Measurements from ENCODE around the gene XRCC4. TPM values are rescaled to one million over a fixed set of nuclear protein-coding genes. Genes with fewer than 3 reads are reported as not detected.

The XRCC4 gene
- total and polyA plus RNA-seq, 7 experiments from 2014 or later, result 2.9 to 12.2 (median 6.0) TPM

- no peak overlapping the region for H3K4me3 ChIP-seq (ENCODE audit: low read length)
- intact Hi-C loops (cut with micrococcal nuclease), result no loop called here
- H3K27me3 Mint-ChIP-seq, result no peaks in the 10 kb centered on the region
Measured at GRCh38 chr5:83313436-83313835, 236.1 kb downstream of the XRCC4 start.

GRCh38 chr5:83321483-83322055, 244.2 kb downstream of the XRCC4 start:
- no peaks in the 10 kb centered on the region for H3K36me3 ChIP-seq (ENCODE audit: control insufficient read depth in 2 of 3, insufficient read depth in 3 of 3, low read length in 3 of 3)
- H3K4me1 ChIP-seq (ENCODE audit: control insufficient read depth in 2 of 2, insufficient read depth in 2 of 2, low read length in 2 of 2), result no peaks in the 10 kb centered on the region
- Mint-ChIP-seq H3K27ac (no peak overlapping the region), H3K4me1 (peaks cover 0 to 2% (median 0%) of the 10 kb centered on the region in 7 donors), H3K36me3 (peaks cover 0 to 4% (median 3%) of the 10 kb centered on the region in 5 donors), H3K4me3 (no peak overlapping the region), H3K9me3 (peaks cover 0 to 5% (median 0%) of the 10 kb centered on the region in 11 donors), H3K27me3 (no peaks in the 10 kb centered on the region)
- H3K4me3 ChIP-seq (ENCODE audit: low read length), result no peak overlapping the region
- no peak for DNase-seq
- intact Hi-C loops (cut with micrococcal nuclease), result no loop called here
- POLR2A ChIA-PET, result no interaction called here
- no peaks in the 10 kb centered on the region for H3K9me3 ChIP-seq (ENCODE audit: control insufficient read depth in 2 of 3, low read length in 3 of 3)
- ATAC-seq, result no peak
- no peak overlapping the region for H3K27ac ChIP-seq (ENCODE audit: low read depth, low read length)
- CTCF ChIA-PET, result no interaction called here
- H3K27me3 ChIP-seq (ENCODE audit: control insufficient read depth in 2 of 2, insufficient read depth in 2 of 2, low read length in 2 of 2), result no peaks in the 10 kb centered on the region

More at GRCh38 chr5:83313436-83313835, 236.1 kb downstream of the XRCC4 start:
- Mint-ChIP-seq H3K27ac (no peak overlapping the region), H3K36me3 (peaks cover 0 to 10% (median 9%) of the 10 kb centered on the region in 5 donors), H3K4me1 (peaks cover 0 to 2% (median 0%) of the 10 kb centered on the region in 7 donors), H3K9me3 (peaks cover 0 to 16% (median 7%) of the 10 kb centered on the region in 11 donors), H3K4me3 (no peak overlapping the region)
- H3K36me3 ChIP-seq (ENCODE audit: control insufficient read depth in 2 of 3, insufficient read depth in 3 of 3, low read length in 3 of 3), result no peaks in the 10 kb centered on the region
- H3K9me3 ChIP-seq (ENCODE audit: control insufficient read depth in 2 of 3, low read length in 3 of 3), result no peaks in the 10 kb centered on the region
- H3K4me1 ChIP-seq (ENCODE audit: control insufficient read depth in 2 of 2, insufficient read depth in 2 of 2, low read length in 2 of 2), result no peaks in the 10 kb centered on the region
- POLR2A ChIA-PET, result no interaction called here
- no peak for DNase-seq
- ATAC-seq, result no peak
- no peak overlapping the region for H3K27ac ChIP-seq (ENCODE audit: low read depth, low read length)
- no peaks in the 10 kb centered on the region for H3K27me3 ChIP-seq (ENCODE audit: control insufficient read depth in 2 of 2, insufficient read depth in 2 of 2, low read length in 2 of 2)
- CTCF ChIA-PET, result no interaction called here

- Mint-ChIP-seq H3K36me3 (peaks cover 0 to 4% (median 3%) of the 10 kb centered on the region in 5 donors), H3K27me3 (no peaks in the 10 kb centered on the region), H3K4me3 (no peak overlapping the region), H3K27ac (no peak overlapping the region), H3K9me3 (peaks cover 0 to 5% (median 0%) of the 10 kb centered on the region in 11 donors), H3K4me1 (peaks cover 0 to 2% (median 0%) of the 10 kb centered on the region in 7 donors)
- ChIA-PET CTCF (no interaction called here), POLR2A (no interaction called here)
- intact Hi-C loops (cut with micrococcal nuclease), result no loop called here
- H3K27me3 ChIP-seq (ENCODE audit: control insufficient read depth in 2 of 2, insufficient read depth in 2 of 2, low read length in 2 of 2), result no peaks in the 10 kb centered on the region
- no peaks in the 10 kb centered on the region for H3K9me3 ChIP-seq (ENCODE audit: control insufficient read depth in 2 of 3, low read length in 3 of 3)
- no peak overlapping the region for H3K27ac ChIP-seq (ENCODE audit: low read depth, low read length)
- no peaks in the 10 kb centered on the region for H3K4me1 ChIP-seq (ENCODE audit: control insufficient read depth in 2 of 2, insufficient read depth in 2 of 2, low read length in 2 of 2)
- DNase-seq (no peak), ATAC-seq (no peak)
- no peak overlapping the region for H3K4me3 ChIP-seq (ENCODE audit: low read length)
- no peaks in the 10 kb centered on the region for H3K36me3 ChIP-seq (ENCODE audit: control insufficient read depth in 2 of 3, insufficient read depth in 3 of 3, low read length in 3 of 3)
Measured at GRCh38 chr5:83322273-83322924, 245.1 kb downstream of the XRCC4 start.

- peaks cover 0 to 2% (median 0%) of the 10 kb centered on the region in 7 donors for H3K4me1 Mint-ChIP-seq
- Histone ChIP-seq H3K4me3 (ENCODE audit: low read length) (no peak overlapping the region), H3K9me3 (ENCODE audit: control insufficient read depth in 2 of 3, low read length in 3 of 3) (no peaks in the 10 kb centered on the region), H3K27me3 (ENCODE audit: control insufficient read depth in 2 of 2, insufficient read depth in 2 of 2, low read length in 2 of 2) (no peaks in the 10 kb centered on the region), H3K36me3 (ENCODE audit: control insufficient read depth in 2 of 3, insufficient read depth in 3 of 3, low read length in 3 of 3) (no peaks in the 10 kb centered on the region), H3K4me1 (ENCODE audit: control insufficient read depth in 2 of 2, insufficient read depth in 2 of 2, low read length in 2 of 2) (no peaks in the 10 kb centered on the region), H3K27ac (ENCODE audit: low read depth, low read length) (no peak overlapping the region)
- no peak overlapping the region for H3K4me3 Mint-ChIP-seq
- peaks cover 0 to 5% (median 0%) of the 10 kb centered on the region in 11 donors for H3K9me3 Mint-ChIP-seq
- ATAC-seq (peak; percentile 27), DNase-seq (no peak)
- CTCF ChIA-PET, result no interaction called here
- peaks cover 0 to 4% (median 3%) of the 10 kb centered on the region in 5 donors for H3K36me3 Mint-ChIP-seq
- no peaks in the 10 kb centered on the region for H3K27me3 Mint-ChIP-seq
- intact Hi-C loops (cut with micrococcal nuclease), result no loop called here
- H3K27ac Mint-ChIP-seq, result no peak overlapping the region
- POLR2A ChIA-PET, result no interaction called here
Measured at GRCh38 chr5:83323557-83324180, 246.3 kb downstream of the XRCC4 start.

GRCh38 chr5:83331842-83332241, 254.5 kb downstream of the XRCC4 start:
- Histone ChIP-seq H3K4me1 (ENCODE audit: control insufficient read depth in 2 of 2, insufficient read depth in 2 of 2, low read length in 2 of 2) (no peaks in the 10 kb centered on the region), H3K27me3 (ENCODE audit: control insufficient read depth in 2 of 2, insufficient read depth in 2 of 2, low read length in 2 of 2) (no peaks in the 10 kb centered on the region), H3K4me3 (ENCODE audit: low read length) (no peak overlapping the region), H3K27ac (ENCODE audit: low read depth, low read length) (no peak overlapping the region), H3K9me3 (ENCODE audit: control insufficient read depth in 2 of 3, low read length in 3 of 3) (no peaks in the 10 kb centered on the region), H3K36me3 (ENCODE audit: control insufficient read depth in 2 of 3, insufficient read depth in 3 of 3, low read length in 3 of 3) (no peaks in the 10 kb centered on the region)
- Mint-ChIP-seq H3K9me3 (no peaks in the 10 kb centered on the region), H3K4me1 (no peaks in the 10 kb centered on the region), H3K4me3 (no peak overlapping the region), H3K27me3 (peaks cover 0 to 2% (median 0%) of the 10 kb centered on the region in 5 donors), H3K36me3 (no peaks in the 10 kb centered on the region), H3K27ac (no peak overlapping the region)
- intact Hi-C loops (cut with micrococcal nuclease), result loop anchor here in 1 of 2 donors (10.0 kb wide), 1 partner anchor 977 kb away; no protein-coding TSS in a partner anchor
- ChIA-PET CTCF (no interaction called here), POLR2A (no interaction called here)
- ATAC-seq (no peak), DNase-seq (no peak)

GRCh38 chr5:83337453-83338035, 260.2 kb downstream of the XRCC4 start:
- Histone ChIP-seq H3K36me3 (ENCODE audit: control insufficient read depth in 2 of 3, insufficient read depth in 3 of 3, low read length in 3 of 3) (no peaks in the 10 kb centered on the region), H3K4me1 (ENCODE audit: control insufficient read depth in 2 of 2, insufficient read depth in 2 of 2, low read length in 2 of 2) (peaks cover 0 to 3% of the 10 kb centered on the region in 2 donors), H3K9me3 (ENCODE audit: control insufficient read depth in 2 of 3, low read length in 3 of 3) (no peaks in the 10 kb centered on the region), H3K27me3 (ENCODE audit: control insufficient read depth in 2 of 2, insufficient read depth in 2 of 2, low read length in 2 of 2) (no peaks in the 10 kb centered on the region), H3K27ac (ENCODE audit: low read depth, low read length) (no peak overlapping the region), H3K4me3 (ENCODE audit: low read length) (no peak overlapping the region)
- Mint-ChIP-seq H3K27ac (peak overlapping the region in 1 of 9 donors; percentile 2), H3K4me3 (no peak overlapping the region), H3K9me3 (peaks cover 0 to 2% (median 0%) of the 10 kb centered on the region in 11 donors), H3K27me3 (peaks cover 0 to 1% (median 0%) of the 10 kb centered on the region in 5 donors), H3K4me1 (peaks cover 12 to 26% (median 23%) of the 10 kb centered on the region in 7 donors), H3K36me3 (peaks cover 0 to 8% (median 0%) of the 10 kb centered on the region in 5 donors)
- CTCF ChIA-PET, result no interaction called here
- POLR2A ChIA-PET, result no interaction called here
- intact Hi-C loops (cut with micrococcal nuclease), result loop anchor here in 1 of 2 donors (10.0 kb wide), 1 partner anchor 983 kb away; no protein-coding TSS in a partner anchor
- DNase-seq, result no peak
- no peak for ATAC-seq
